HG03159 (cell line): ENCODE results near the gene TLE4.

Experiments used
- ATAC-seq: cut with Tn5 transposase; IDR thresholded peaks from one replicate; pipeline ENCODE4 v1.9.1; 2021; ENCODE audit warnings: mild to moderate bottlenecking, moderate library complexity; ENCODE audit not compliant: unreplicated experiment

Gene TLE4

GRCh38 chr9:79684711-79685575 lies 113.2 kb downstream of the TLE4 start:
- no peak for ATAC-seq

- ATAC-seq: no peak
These were observed 113.8 kb downstream of the TLE4 start for GRCh38 chr9:79685577-79685976.

- ATAC-seq: no peak
These were observed 114.8 kb downstream of the TLE4 start for GRCh38 chr9:79686381-79687130.

- no peak for ATAC-seq
These were observed 115.3 kb downstream of the TLE4 start for GRCh38 chr9:79687131-79687447.

- no peak for ATAC-seq
These were observed 116.6 kb downstream of the TLE4 start for GRCh38 chr9:79688363-79688762.

GRCh38 chr9:79689576-79689975 lies 117.8 kb downstream of the TLE4 start:
- ATAC-seq: no peak

- ATAC-seq: no peak
These were observed 119.7 kb downstream of the TLE4 start for GRCh38 chr9:79691496-79691895.

GRCh38 chr9:79692857-79693571 lies 121.2 kb downstream of the TLE4 start:
- ATAC-seq: no peak

GRCh38 chr9:79693750-79694149 lies 122.0 kb downstream of the TLE4 start:
- ATAC-seq: no peak

GRCh38 chr9:79694208-79694607 lies 122.4 kb downstream of the TLE4 start:
- no peak for ATAC-seq

- no peak for ATAC-seq
These were observed 123.1 kb downstream of the TLE4 start for GRCh38 chr9:79694676-79695400.

- peak; percentile 44 for ATAC-seq
These were observed 123.9 kb downstream of the TLE4 start for GRCh38 chr9:79695531-79696175.

GRCh38 chr9:79698967-79699366 lies 127.2 kb downstream of the TLE4 start:
- ATAC-seq: no peak

GRCh38 chr9:79699479-79699878 lies 127.7 kb downstream of the TLE4 start:
- no peak for ATAC-seq

GRCh38 chr9:79700607-79701360 lies 129.0 kb downstream of the TLE4 start:
- no peak for ATAC-seq

- ATAC-seq: no peak
These were observed 129.9 kb downstream of the TLE4 start for GRCh38 chr9:79701651-79702050.

- no peak for ATAC-seq
These were observed 133.9 kb downstream of the TLE4 start for GRCh38 chr9:79705704-79706103.

- no peak for ATAC-seq
These were observed 134.7 kb downstream of the TLE4 start for GRCh38 chr9:79706512-79706911.

GRCh38 chr9:79707589-79707988 lies 135.8 kb downstream of the TLE4 start:
- ATAC-seq: no peak

- ATAC-seq: no peak
These were observed 136.8 kb downstream of the TLE4 start for GRCh38 chr9:79708541-79708940.
